Activated T-cell treated with anti-CD3 and anti-CD28 coated beads, Interleukin-2, amount 50 U/mL, for 24 hours (primary cell): Measurements from ENCODE around the gene TM9SF1.

Experiments
- DNase-seq: peaks from one replicate; pipeline ENCODE4 v3.0.0-alpha.2; 2020
- H3K27ac Mint-ChIP-seq: 2 replicates; pipeline ENCODE4 v1.8.0; 2020; ENCODE audit warnings: mild to moderate bottlenecking, mixed read lengths
- H3K27me3 Mint-ChIP-seq: 2 replicates; pipeline ENCODE4 v1.8.0; 2020; ENCODE audit warnings: mixed read lengths
- H3K36me3 Mint-ChIP-seq: 2 replicates; pipeline ENCODE4 v1.8.0; 2020; ENCODE audit warnings: low read depth, mixed read lengths
- H3K4me1 Mint-ChIP-seq: 2 replicates; pipeline ENCODE4 v1.8.0; 2020; ENCODE audit warnings: low read depth, mixed read lengths
- H3K4me3 Mint-ChIP-seq: 2 replicates; pipeline ENCODE4 v1.8.0; 2020; ENCODE audit warnings: mild to moderate bottlenecking, moderate library complexity, mixed read lengths
- H3K9me3 Mint-ChIP-seq: 2 replicates; pipeline ENCODE4 v1.8.0; 2020; ENCODE audit warnings: mixed read lengths

The TM9SF1 gene

GRCh38 chr14:24164518-24164991 is 30.7 kb downstream of the TM9SF1 start:
- no peak overlapping the region for H3K4me3 Mint-ChIP-seq
- no peak for DNase-seq
- H3K36me3 Mint-ChIP-seq: peaks cover 94% of the 10 kb centered on the region
- H3K27me3 Mint-ChIP-seq: no peaks in the 10 kb centered on the region
- H3K4me1 Mint-ChIP-seq: peaks cover 67% of the 10 kb centered on the region
- H3K27ac Mint-ChIP-seq: peak overlapping the region; percentile 100
- H3K9me3 Mint-ChIP-seq: no peaks in the 10 kb centered on the region

GRCh38 chr14:24162093-24162492 is 33.1 kb downstream of the TM9SF1 start:
- peaks cover 63% of the 10 kb centered on the region for H3K4me1 Mint-ChIP-seq
- peak overlapping the region; percentile 91 for H3K4me3 Mint-ChIP-seq
- DNase-seq: no peak
- peaks cover 95% of the 10 kb centered on the region for H3K36me3 Mint-ChIP-seq
- no peaks in the 10 kb centered on the region for H3K27me3 Mint-ChIP-seq
- H3K27ac Mint-ChIP-seq: peak overlapping the region; percentile 100
- H3K9me3 Mint-ChIP-seq: no peaks in the 10 kb centered on the region

- H3K36me3 Mint-ChIP-seq: peaks cover 93% of the 10 kb centered on the region
- peak; percentile 99 for DNase-seq
- H3K9me3 Mint-ChIP-seq: no peaks in the 10 kb centered on the region
- H3K4me1 Mint-ChIP-seq: peaks cover 57% of the 10 kb centered on the region
- peak within 1 kb of the TSS; percentile 100 for H3K27ac Mint-ChIP-seq
- H3K27me3 Mint-ChIP-seq: no peaks in the 10 kb centered on the region
- H3K4me3 Mint-ChIP-seq: peak within 1 kb of the TSS; percentile 91
Observed at GRCh38 chr14:24160850-24161804, 34.1 kb downstream of the TM9SF1 start, which contains the start of gene IRF9. Gene IRF9 (plus strand): TSS chr14:24161265. CDS start chr14:24162145, 880 bp downstream.

GRCh38 chr14:24160499-24160849 is 34.8 kb downstream of the TM9SF1 start:
- H3K4me1 Mint-ChIP-seq: peaks cover 52% of the 10 kb centered on the region
- H3K36me3 Mint-ChIP-seq: peaks cover 92% of the 10 kb centered on the region
- H3K4me3 Mint-ChIP-seq: no peak overlapping the region

GRCh38 chr14:24159777-24160498 is 35.3 kb downstream of the TM9SF1 start:
- peaks cover 92% of the 10 kb centered on the region for H3K36me3 Mint-ChIP-seq
- H3K4me3 Mint-ChIP-seq: no peak overlapping the region
- no peaks in the 10 kb centered on the region for H3K9me3 Mint-ChIP-seq

More at GRCh38 chr14:24160499-24160849, 34.8 kb downstream of the TM9SF1 start:
- no peaks in the 10 kb centered on the region for H3K9me3 Mint-ChIP-seq
- H3K27ac Mint-ChIP-seq: peak overlapping the region; percentile 100
- H3K27me3 Mint-ChIP-seq: no peaks in the 10 kb centered on the region
- no peak for DNase-seq

GRCh38 chr14:24157331-24157730 is 37.9 kb downstream of the TM9SF1 start:
- no peak for DNase-seq
- Mint-ChIP-seq H3K36me3 (peaks cover 87% of the 10 kb centered on the region), H3K27me3 (no peaks in the 10 kb centered on the region), H3K4me1 (peaks cover 27% of the 10 kb centered on the region), H3K9me3 (no peaks in the 10 kb centered on the region), H3K4me3 (no peak overlapping the region), H3K27ac (peak overlapping the region; percentile 66)

More at GRCh38 chr14:24159777-24160498, 35.3 kb downstream of the TM9SF1 start:
- Mint-ChIP-seq H3K27me3 (no peaks in the 10 kb centered on the region), H3K4me1 (peaks cover 49% of the 10 kb centered on the region), H3K27ac (peak overlapping the region; percentile 100)
- DNase-seq: no peak

GRCh38 chr14:24156840-24157239 is 38.4 kb downstream of the TM9SF1 start:
- no peak for DNase-seq
- no peak overlapping the region for H3K4me3 Mint-ChIP-seq
- peaks cover 22% of the 10 kb centered on the region for H3K4me1 Mint-ChIP-seq
- H3K36me3 Mint-ChIP-seq: peaks cover 86% of the 10 kb centered on the region
- peak overlapping the region; percentile 66 for H3K27ac Mint-ChIP-seq
- no peaks in the 10 kb centered on the region for H3K9me3 Mint-ChIP-seq
- no peaks in the 10 kb centered on the region for H3K27me3 Mint-ChIP-seq

GRCh38 chr14:24155100-24155499 is 40.1 kb downstream of the TM9SF1 start:
- H3K36me3 Mint-ChIP-seq: peaks cover 86% of the 10 kb centered on the region
- DNase-seq: no peak
- H3K27me3 Mint-ChIP-seq: no peaks in the 10 kb centered on the region
- no peak overlapping the region for H3K4me3 Mint-ChIP-seq
- no peaks in the 10 kb centered on the region for H3K9me3 Mint-ChIP-seq
- H3K4me1 Mint-ChIP-seq: peaks cover 15% of the 10 kb centered on the region
- peak overlapping the region; percentile 73 for H3K27ac Mint-ChIP-seq

GRCh38 chr14:24151404-24152080 is 43.7 kb downstream of the TM9SF1 start:
- DNase-seq: no peak
- Mint-ChIP-seq H3K4me1 (peaks cover 32% of the 10 kb centered on the region), H3K36me3 (peaks cover 85% of the 10 kb centered on the region), H3K4me3 (no peak overlapping the region), H3K27ac (peak overlapping the region; percentile 20), H3K27me3 (no peaks in the 10 kb centered on the region), H3K9me3 (no peaks in the 10 kb centered on the region)

- no peaks in the 10 kb centered on the region for H3K27me3 Mint-ChIP-seq
- H3K36me3 Mint-ChIP-seq: peaks cover 87% of the 10 kb centered on the region
- no peak overlapping the region for H3K4me3 Mint-ChIP-seq
- H3K4me1 Mint-ChIP-seq: peaks cover 32% of the 10 kb centered on the region
- DNase-seq: no peak
- peak overlapping the region; percentile 74 for H3K27ac Mint-ChIP-seq
- H3K9me3 Mint-ChIP-seq: no peaks in the 10 kb centered on the region
Observed at GRCh38 chr14:24150993-24151392, 44.2 kb downstream of the TM9SF1 start.

- Mint-ChIP-seq H3K4me3 (no peak overlapping the region), H3K4me1 (peaks cover 36% of the 10 kb centered on the region), H3K36me3 (peaks cover 87% of the 10 kb centered on the region), H3K27ac (peak overlapping the region; percentile 74), H3K27me3 (no peaks in the 10 kb centered on the region), H3K9me3 (no peaks in the 10 kb centered on the region)
- DNase-seq: no peak
Observed at GRCh38 chr14:24150567-24150966, 44.7 kb downstream of the TM9SF1 start.

GRCh38 chr14:24150061-24150460 is 45.2 kb downstream of the TM9SF1 start:
- H3K9me3 Mint-ChIP-seq: no peaks in the 10 kb centered on the region
- no peak for DNase-seq
- H3K4me1 Mint-ChIP-seq: peaks cover 41% of the 10 kb centered on the region
- no peaks in the 10 kb centered on the region for H3K27me3 Mint-ChIP-seq
- H3K27ac Mint-ChIP-seq: peak overlapping the region; percentile 74
- no peak overlapping the region for H3K4me3 Mint-ChIP-seq
- peaks cover 87% of the 10 kb centered on the region for H3K36me3 Mint-ChIP-seq

GRCh38 chr14:24149302-24149969 is 45.8 kb downstream of the TM9SF1 start:
- Mint-ChIP-seq H3K27ac (peak overlapping the region; percentile 74), H3K4me3 (peak overlapping the region; percentile 90), H3K27me3 (no peaks in the 10 kb centered on the region), H3K36me3 (peaks cover 87% of the 10 kb centered on the region), H3K9me3 (no peaks in the 10 kb centered on the region), H3K4me1 (peaks cover 48% of the 10 kb centered on the region)
- DNase-seq: no peak
